Brain microvascular endothelial cell (primary cell): Measurements from ENCODE around the gene PLEKHB1.

Experiments
- DNase-seq: peaks from one replicate; pipeline ENCODE4 v3.0.0-alpha.2; 2020
- H3K27ac ChIP-seq: fragments of 250-450 bp; sonication (Bioruptor Pico); 2 replicates; pipeline ENCODE4 v1.5.1; 2020; ENCODE audit warnings: mild to moderate bottlenecking, moderate library complexity
- H3K27me3 ChIP-seq: fragments of 250-450 bp; sonication (Bioruptor Pico); replicated peaks from 2 replicates; pipeline ENCODE4 v1.5.1; 2020; ENCODE audit warnings: mild to moderate bottlenecking
- H3K36me3 ChIP-seq: fragments of 250-450 bp; sonication (Bioruptor Pico); replicated peaks from 2 replicates; pipeline ENCODE4 v1.5.1; 2020; ENCODE audit warnings: mild to moderate bottlenecking
- H3K4me3 ChIP-seq: 2 replicates; pipeline ENCODE4 v1.5.1; 2011; ENCODE audit warnings: low read depth, mild to moderate bottlenecking, control low read depth, low read length, moderate library complexity
- CTCF ChIP-seq: IDR thresholded peaks from 2 replicates; pipeline ENCODE4 v1.5.1; 2011; ENCODE audit warnings: low read depth, mild to moderate bottlenecking, moderate library complexity, low read length, control low read depth, inconsistent platforms; ENCODE audit errors: missing control alignments
- in situ Hi-C: cut with HindIII; loops from 2 replicates; pipeline ENCODE4 v1.10.0; 2017; ENCODE audit warnings: low sequenced_read_pairs, low pct_ligation_motif_present

The PLEKHB1 gene

DNA sequence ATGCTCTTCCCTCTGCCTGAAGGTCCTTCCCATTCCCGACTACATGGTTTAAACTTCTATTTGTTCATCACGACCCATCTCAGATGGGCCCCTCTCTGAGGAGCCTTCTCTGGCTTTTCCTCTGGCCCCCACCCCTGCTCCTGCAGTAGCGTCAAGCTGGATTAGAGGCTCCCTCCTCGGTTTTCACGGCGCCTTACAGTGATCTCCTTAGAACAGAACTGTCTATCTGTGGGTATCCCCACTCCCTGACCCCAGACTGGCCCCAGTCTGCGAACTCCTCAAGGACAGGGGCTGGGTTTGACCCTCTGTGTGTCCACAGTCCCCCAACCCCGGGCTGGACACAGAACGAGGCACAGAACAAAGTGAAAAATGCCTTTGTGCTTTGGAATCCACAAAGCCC, 2.8 kb downstream of the PLEKHB1 start:
- Histone ChIP-seq H3K36me3 (no peaks in the 10 kb centered on the region), H3K4me3 (no peak overlapping the region), H3K27me3 (no peaks in the 10 kb centered on the region), H3K27ac (no peak overlapping the region)
- DNase-seq: no peak
- TF ChIP-seq CTCF: no peak
- in situ Hi-C loops: no loop called here

DNA sequence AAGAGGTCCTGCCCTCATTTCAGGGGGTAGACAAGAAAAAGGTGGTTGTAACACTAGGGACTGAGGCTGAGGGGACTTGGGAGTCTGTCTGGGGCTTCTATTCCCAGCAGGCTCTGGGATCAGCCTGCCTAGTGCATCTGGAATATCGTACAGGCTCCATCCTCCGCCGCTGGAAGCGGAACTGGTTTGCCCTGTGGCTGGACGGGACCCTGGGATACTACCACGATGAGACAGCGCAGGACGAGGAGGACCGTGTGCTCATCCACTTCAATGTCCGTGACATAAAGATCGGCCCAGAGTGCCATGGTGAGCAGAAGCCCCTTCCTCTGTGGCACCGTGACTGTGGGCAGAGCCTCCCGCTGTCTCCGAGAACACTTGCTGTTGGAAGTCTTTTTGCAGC, 4.0 kb downstream of the PLEKHB1 start:
- no peak for TF ChIP-seq CTCF
- H3K36me3 ChIP-seq: no peaks in the 10 kb centered on the region
- no peak overlapping the region for H3K27ac ChIP-seq
- no peak for DNase-seq
- H3K27me3 ChIP-seq: no peaks in the 10 kb centered on the region
- in situ Hi-C loops: no loop called here
- H3K4me3 ChIP-seq: no peak overlapping the region

GRCh38 chr11:73651252-73651651, 4.9 kb downstream of the PLEKHB1 start:
- TF ChIP-seq CTCF: no peak
- in situ Hi-C loops: no loop called here
- no peak for DNase-seq
- Histone ChIP-seq H3K36me3 (no peaks in the 10 kb centered on the region), H3K4me3 (no peak overlapping the region), H3K27ac (no peak overlapping the region), H3K27me3 (no peaks in the 10 kb centered on the region)

- no peak for DNase-seq
- H3K4me3 ChIP-seq: no peak overlapping the region
- no peaks in the 10 kb centered on the region for H3K36me3 ChIP-seq
- TF ChIP-seq CTCF: no peak
- no peak overlapping the region for H3K27ac ChIP-seq
- no peaks in the 10 kb centered on the region for H3K27me3 ChIP-seq
- in situ Hi-C loops: no loop called here
These were observed 5.3 kb downstream of the PLEKHB1 start for GRCh38 chr11:73651661-73652045.

DNA sequence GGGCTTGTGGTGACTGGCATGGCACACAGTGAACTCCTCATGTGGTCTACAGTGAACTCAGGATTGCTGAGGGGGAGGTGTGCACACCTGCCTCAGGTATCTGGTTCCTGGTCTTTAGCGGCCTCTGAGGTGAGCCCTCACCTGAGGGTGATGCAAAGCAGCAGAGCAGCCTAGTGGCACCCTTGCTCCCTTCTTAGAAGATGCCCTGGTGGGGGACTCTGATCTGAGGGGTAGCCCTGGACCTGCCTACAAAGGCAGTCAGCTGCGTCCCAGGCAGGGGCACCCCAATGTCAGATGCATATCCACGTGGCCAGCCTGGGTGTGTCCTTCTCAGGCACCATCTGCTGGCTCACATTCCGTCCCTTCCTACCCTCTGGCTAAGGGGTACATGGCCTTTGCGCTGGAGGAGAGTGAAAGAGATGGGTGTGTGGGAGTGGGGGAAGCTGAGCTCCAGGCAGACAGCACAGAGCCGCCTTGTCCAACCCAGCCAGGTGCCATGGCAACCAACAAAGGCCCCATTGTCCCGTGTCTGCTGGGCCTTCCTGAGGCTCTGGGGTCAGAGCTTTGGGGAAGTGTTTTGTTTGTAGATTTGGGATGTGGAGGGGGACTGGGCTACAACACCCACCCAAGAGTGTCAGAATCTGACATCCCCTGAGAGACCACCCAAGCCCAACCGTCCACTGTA, 5.8 kb downstream of the PLEKHB1 start:
- H3K36me3 ChIP-seq: no peaks in the 10 kb centered on the region
- H3K4me3 ChIP-seq: no peak overlapping the region
- H3K27me3 ChIP-seq: no peaks in the 10 kb centered on the region
- H3K27ac ChIP-seq: no peak overlapping the region
- in situ Hi-C loops: no loop called here
- no peak for TF ChIP-seq CTCF
- DNase-seq: no peak
